Adipocyte (in vitro differentiated cells): Measurements from ENCODE around the gene ZMIZ1.
"Not testable (repeated sequence)": the region's sequence is repeated elsewhere in the genome, so short reads cannot be mapped to it uniquely, and the experiment has no call there.

ENCODE experiments used
- DNase-seq: peaks from one replicate; pipeline ENCODE4 v3.0.0-alpha.2; 2015; ENCODE audit warnings: low read depth
- H3K27me3 ChIP-seq: replicated peaks from 2 replicates; pipeline ENCODE4 v1.7.0; 2013; ENCODE audit warnings: mild to moderate bottlenecking, low read length, moderate library complexity; ENCODE audit not compliant: control insufficient read depth, insufficient read depth
- H3K36me3 ChIP-seq: 2 replicates; pipeline ENCODE4 v1.7.0; 2013; ENCODE audit warnings: low read length, mild to moderate bottlenecking, moderate library complexity; ENCODE audit not compliant: control insufficient read depth, insufficient read depth, severe bottlenecking
- H3K4me1 ChIP-seq: 2 replicates; pipeline ENCODE4 v1.7.0; 2013; ENCODE audit warnings: mild to moderate bottlenecking, low read length, moderate library complexity; ENCODE audit not compliant: control insufficient read depth, insufficient read depth
- H3K4me3 ChIP-seq: 2 replicates; pipeline ENCODE4 v1.7.0; 2013; ENCODE audit warnings: mild to moderate bottlenecking, low read length, moderate library complexity
- H3K9ac ChIP-seq: 2 replicates; pipeline ENCODE4 v1.7.0; 2013; ENCODE audit warnings: mild to moderate bottlenecking, low read length, moderate library complexity
- H3K9me3 ChIP-seq: 2 replicates; pipeline ENCODE4 v1.7.0; 2013; ENCODE audit warnings: mild to moderate bottlenecking, low read length, moderate library complexity; ENCODE audit not compliant: control insufficient read depth

Gene ZMIZ1

GRCh38 chr10:79324032-79324695 lies 255.4 kb downstream of the ZMIZ1 start:
- H3K4me3 ChIP-seq: no peak overlapping the region
- no peak overlapping the region for H3K9ac ChIP-seq
- H3K4me1 ChIP-seq: peaks cover 33% of the 10 kb centered on the region
- H3K9me3 ChIP-seq: no peaks in the 10 kb centered on the region
- no peaks in the 10 kb centered on the region for H3K27me3 ChIP-seq
- H3K36me3 ChIP-seq: no peaks in the 10 kb centered on the region
- no peak for DNase-seq

GRCh38 chr10:79326361-79327089 lies 257.8 kb downstream of the ZMIZ1 start:
- no peaks in the 10 kb centered on the region for H3K27me3 ChIP-seq
- no peaks in the 10 kb centered on the region for H3K36me3 ChIP-seq
- no peaks in the 10 kb centered on the region for H3K9me3 ChIP-seq
- no peak overlapping the region for H3K9ac ChIP-seq
- DNase-seq: no peak
- peaks cover 19% of the 10 kb centered on the region for H3K4me1 ChIP-seq
- no peak overlapping the region for H3K4me3 ChIP-seq

GRCh38 chr10:79327090-79327457 lies 258.3 kb downstream of the ZMIZ1 start:
- DNase-seq: no peak

GRCh38 chr10:79328147-79328701 lies 259.5 kb downstream of the ZMIZ1 start:
- H3K4me3 ChIP-seq: no peak overlapping the region
- H3K4me1 ChIP-seq: peaks cover 9% of the 10 kb centered on the region
- no peaks in the 10 kb centered on the region for H3K36me3 ChIP-seq
- H3K27me3 ChIP-seq: no peaks in the 10 kb centered on the region
- H3K9me3 ChIP-seq: no peaks in the 10 kb centered on the region
- no peak for DNase-seq
- H3K9ac ChIP-seq: no peak overlapping the region

More at GRCh38 chr10:79327090-79327457, 258.3 kb downstream of the ZMIZ1 start:
- Histone ChIP-seq H3K9me3 (no peaks in the 10 kb centered on the region), H3K4me3 (no peak overlapping the region), H3K36me3 (no peaks in the 10 kb centered on the region), H3K27me3 (no peaks in the 10 kb centered on the region), H3K4me1 (peaks cover 19% of the 10 kb centered on the region), H3K9ac (no peak overlapping the region)

GRCh38 chr10:79328737-79329504 lies 260.2 kb downstream of the ZMIZ1 start:
- Histone ChIP-seq H3K4me3 (no peak overlapping the region), H3K9ac (no peak overlapping the region), H3K27me3 (no peaks in the 10 kb centered on the region), H3K4me1 (peaks cover 8% of the 10 kb centered on the region), H3K9me3 (no peaks in the 10 kb centered on the region), H3K36me3 (no peaks in the 10 kb centered on the region)
- no peak for DNase-seq

GRCh38 chr10:79329529-79329928 lies 260.8 kb downstream of the ZMIZ1 start:
- Histone ChIP-seq H3K9me3 (no peaks in the 10 kb centered on the region), H3K36me3 (no peaks in the 10 kb centered on the region), H3K4me3 (no peak overlapping the region), H3K27me3 (no peaks in the 10 kb centered on the region), H3K9ac (no peak overlapping the region), H3K4me1 (peaks cover 8% of the 10 kb centered on the region)
- no peak for DNase-seq

GRCh38 chr10:79331226-79331625 lies 262.5 kb downstream of the ZMIZ1 start:
- Histone ChIP-seq H3K27me3 (no peaks in the 10 kb centered on the region), H3K9ac (no peak overlapping the region), H3K36me3 (no peaks in the 10 kb centered on the region), H3K4me3 (no peak overlapping the region), H3K9me3 (no peaks in the 10 kb centered on the region), H3K4me1 (peaks cover 8% of the 10 kb centered on the region)
- DNase-seq: no peak

GRCh38 chr10:79331709-79332108 lies 262.9 kb downstream of the ZMIZ1 start:
- H3K36me3 ChIP-seq: no peaks in the 10 kb centered on the region
- no peaks in the 10 kb centered on the region for H3K27me3 ChIP-seq
- peak; percentile 54 for DNase-seq
- H3K4me3 ChIP-seq: no peak overlapping the region
- no peak overlapping the region for H3K9ac ChIP-seq
- no peaks in the 10 kb centered on the region for H3K9me3 ChIP-seq
- H3K4me1 ChIP-seq: peaks cover 8% of the 10 kb centered on the region

- DNase-seq, H3K9me3 ChIP-seq, H3K9ac ChIP-seq, H3K4me3 ChIP-seq, H3K4me1 ChIP-seq, H3K36me3 ChIP-seq, H3K27me3 ChIP-seq: not testable (repeated sequence)
Observed at GRCh38 chr10:79332610-79333315, 264.0 kb downstream of the ZMIZ1 start.

- peaks cover 4% of the 10 kb centered on the region for H3K9me3 ChIP-seq
- H3K4me3 ChIP-seq: no peak overlapping the region
Observed at GRCh38 chr10:79333513-79333912, 264.7 kb downstream of the ZMIZ1 start.

More at GRCh38 chr10:79333513-79333912, 264.7 kb downstream of the ZMIZ1 start:
- no peaks in the 10 kb centered on the region for H3K27me3 ChIP-seq
- H3K9ac ChIP-seq: no peak overlapping the region
- peak; percentile 56 for DNase-seq
- peaks cover 8% of the 10 kb centered on the region for H3K4me1 ChIP-seq
- H3K36me3 ChIP-seq: no peaks in the 10 kb centered on the region
